NCI-H345 treated with DMSO at 0.1 percent for 48 hours (cell line): ENCODE measurements around the gene PARD3.
"Not testable (repeated sequence)": the region's sequence is repeated elsewhere in the genome, so short reads cannot be mapped to it uniquely, and the experiment has no call there.

Experiments
- DNase-seq: peaks from one replicate; lab custom pipeline; 2025; ENCODE audit not compliant: unreplicated experiment; lab: John Stamatoyannopoulos, UW

Gene PARD3

DNA sequence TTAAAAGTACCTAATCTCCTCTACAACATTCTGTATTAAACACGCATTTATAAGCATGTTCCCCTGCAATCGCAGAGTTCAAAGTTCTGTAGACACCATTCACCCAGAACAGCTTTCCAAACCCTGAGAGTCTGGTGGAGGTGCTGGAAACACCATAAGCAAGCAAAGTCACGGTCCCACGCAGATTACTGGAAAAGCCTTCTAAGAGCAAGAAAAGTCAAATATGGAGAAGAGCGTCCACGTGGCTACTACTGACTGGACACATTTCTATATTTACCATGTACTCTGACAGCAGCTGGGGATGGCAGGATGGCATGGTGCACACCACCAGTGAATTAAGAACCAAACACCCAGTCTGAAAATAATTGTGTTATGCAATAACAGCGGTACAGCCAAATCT lies 97.7 kb downstream of the PARD3 start:
- no peak for DNase-seq

DNA sequence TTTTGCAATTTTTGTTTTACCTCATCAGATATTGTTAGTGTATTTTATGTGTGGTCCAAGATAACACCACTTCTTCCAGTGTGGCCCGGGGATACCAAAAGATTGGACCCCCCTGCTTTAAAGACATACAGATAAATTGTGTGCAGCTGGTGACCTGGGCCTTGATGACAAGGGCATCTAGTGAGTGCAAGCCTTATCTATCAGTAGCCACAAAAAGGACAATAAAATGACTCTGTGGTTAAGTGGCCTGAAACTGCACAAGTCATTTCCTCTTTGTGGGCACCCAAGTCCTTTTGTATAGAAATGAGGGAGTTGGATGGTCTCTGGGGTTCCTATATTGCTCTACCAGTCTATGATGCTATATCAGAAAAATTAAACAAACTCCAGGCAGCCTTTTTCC lies 98.1 kb downstream of the PARD3 start:
- no peak for DNase-seq

DNA sequence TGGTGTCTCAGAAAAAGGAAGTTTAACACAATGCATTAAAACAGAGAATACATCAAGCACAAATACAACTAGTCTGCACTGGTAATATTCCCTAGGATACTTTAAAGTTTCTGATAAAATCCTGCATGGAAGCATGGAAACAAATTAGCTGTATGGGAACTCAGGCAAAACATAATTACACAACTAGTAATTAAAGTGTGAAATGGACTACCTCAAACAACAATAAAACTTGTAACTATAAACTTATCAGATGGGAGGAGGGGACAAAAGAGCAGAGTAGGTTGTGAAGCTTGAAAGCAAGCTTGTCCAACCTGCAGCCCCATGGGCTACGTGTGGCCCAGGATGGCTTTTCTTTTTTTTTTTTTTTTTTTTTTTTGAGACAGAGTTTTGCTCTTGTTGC lies 98.9 kb downstream of the PARD3 start:
- no peak for DNase-seq

DNA sequence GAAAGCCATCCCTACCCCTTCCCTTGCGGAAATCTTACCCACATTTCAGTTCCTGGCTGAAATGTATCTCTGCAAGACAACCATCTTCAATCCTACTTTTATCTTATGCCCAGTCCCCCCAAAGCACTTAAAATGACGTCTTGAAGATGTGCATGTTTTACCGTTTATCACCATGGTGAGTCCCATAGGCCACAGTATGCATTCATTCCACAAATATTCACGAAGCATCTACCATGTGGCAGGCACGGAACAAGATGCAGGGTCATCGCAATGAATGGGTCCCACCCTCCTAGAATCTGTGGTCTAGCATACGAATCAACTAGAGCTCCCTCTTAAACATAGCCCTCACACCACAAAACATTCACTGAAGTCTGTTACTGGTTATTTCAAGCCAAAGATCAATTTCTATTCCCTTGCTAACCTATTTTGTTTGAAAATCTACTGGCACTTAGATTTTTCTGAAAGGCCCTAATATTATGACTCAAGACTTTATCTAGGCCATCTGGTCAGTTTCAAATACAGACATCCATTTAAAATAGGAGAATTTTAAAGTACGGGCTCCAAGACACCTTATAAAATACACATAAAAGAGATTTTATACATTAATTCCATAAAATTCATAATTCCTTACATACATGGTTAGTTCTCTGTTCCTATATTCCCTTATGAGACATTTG lies 99.4 kb downstream of the PARD3 start:
- no peak for DNase-seq

DNA sequence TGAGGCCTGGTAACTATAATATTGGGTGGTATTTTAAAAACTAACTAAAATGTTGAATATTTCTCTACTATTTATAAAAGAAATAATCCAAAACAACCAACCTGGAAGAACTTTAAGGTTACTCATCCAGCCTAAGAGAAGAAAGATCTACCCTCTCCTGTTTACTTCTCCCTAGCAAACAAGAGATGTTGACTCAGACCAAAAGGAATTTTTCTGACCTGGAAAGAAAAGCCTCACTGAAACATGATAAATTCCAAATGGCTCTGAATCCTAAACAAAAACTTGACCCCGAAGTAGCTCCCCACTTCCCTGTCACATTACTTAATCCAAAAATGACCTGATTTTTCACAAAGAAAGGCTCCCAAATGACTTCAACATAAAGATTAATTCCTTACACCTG lies 101.2 kb downstream of the PARD3 start:
- DNase-seq = no peak

DNA sequence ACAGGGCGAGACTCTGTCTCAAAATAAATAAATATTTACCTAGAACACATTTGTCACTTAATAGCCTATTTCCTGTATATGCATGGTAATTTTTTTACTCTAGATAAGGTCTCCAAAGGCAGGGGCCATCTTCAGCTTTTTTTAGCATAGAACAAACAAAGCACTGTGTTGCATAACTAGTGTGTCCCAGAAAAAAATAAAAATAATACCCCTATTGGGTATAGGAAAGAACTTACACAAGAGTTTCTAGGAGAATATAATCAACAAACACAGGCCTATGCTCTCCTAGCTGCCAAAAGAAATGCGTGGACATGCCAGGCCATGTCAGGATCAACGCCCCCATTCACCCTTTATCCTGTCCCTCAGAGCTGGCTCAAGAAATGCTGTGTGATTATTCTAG lies 103.6 kb downstream of the PARD3 start:
- DNase-seq = no peak

DNA sequence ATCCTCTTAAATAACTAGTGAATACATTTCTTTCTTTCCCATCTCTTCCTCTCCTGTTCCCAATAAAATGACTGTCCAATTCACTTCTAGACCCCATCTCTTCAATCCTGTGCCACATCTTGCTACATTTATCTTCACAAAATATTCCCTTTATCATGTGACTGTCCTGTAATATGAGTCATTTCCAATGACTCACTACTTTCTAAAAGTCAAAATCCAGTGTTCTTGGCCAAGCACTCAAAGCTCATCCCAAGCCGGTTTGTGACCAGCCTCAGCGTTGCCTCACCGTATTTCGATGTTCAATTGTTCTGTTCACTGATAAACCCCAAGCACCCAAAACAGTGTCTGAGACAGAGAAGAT lies 104.7 kb downstream of the PARD3 start:
- DNase-seq = no peak

DNA sequence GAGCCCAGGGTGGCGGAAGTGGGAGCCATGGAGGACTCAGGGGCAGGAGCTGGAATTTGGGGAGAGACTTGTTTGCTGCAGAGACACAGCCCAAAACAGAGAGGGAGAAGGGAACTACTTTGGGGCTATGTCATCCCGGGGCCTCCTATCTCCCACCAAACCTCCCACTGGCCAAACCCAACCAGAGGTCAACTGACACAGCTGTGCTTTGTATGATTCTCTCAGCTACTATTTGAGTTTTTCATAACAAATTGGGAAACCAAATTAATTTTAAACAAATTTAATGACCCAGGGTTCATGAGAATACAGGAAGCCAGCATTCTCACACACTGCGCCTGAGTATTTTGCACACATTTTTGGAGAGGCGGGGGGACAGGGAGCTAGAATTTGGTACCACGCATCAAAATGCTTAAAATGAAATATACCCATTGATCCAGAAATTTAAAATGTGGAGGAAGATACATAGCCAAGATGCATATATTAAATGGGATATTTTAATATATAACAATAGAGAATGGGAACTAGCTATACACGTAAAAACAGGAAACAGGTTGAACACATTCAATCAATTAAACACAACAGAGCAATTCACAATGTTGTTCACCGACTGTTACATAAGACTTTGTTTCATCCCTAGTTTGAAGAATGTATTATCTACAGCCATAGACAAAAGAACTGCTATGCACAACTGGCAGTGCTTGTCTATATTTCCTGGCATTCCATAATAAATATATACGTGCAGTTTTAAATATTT lies 105.3 kb downstream of the PARD3 start:
- no peak for DNase-seq

DNA sequence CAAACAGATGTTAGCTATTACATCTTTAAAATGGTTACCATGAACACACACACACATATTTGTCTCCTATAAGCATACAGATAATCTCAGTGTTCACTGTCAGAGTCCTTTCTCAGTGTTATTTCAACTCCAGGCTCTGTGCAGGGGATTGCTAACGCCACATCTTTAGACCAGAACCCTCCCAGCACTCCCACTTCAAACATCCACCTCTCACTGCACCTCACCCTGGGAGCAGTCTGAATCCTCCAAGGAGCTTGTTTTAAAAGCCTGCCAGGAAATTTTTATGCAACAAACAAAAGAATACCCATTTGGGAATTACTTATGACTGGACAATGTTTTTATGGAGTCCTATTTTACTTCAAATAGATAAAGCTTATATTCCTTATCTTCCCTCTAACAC lies 107.4 kb downstream of the PARD3 start:
- DNase-seq = no peak

DNA sequence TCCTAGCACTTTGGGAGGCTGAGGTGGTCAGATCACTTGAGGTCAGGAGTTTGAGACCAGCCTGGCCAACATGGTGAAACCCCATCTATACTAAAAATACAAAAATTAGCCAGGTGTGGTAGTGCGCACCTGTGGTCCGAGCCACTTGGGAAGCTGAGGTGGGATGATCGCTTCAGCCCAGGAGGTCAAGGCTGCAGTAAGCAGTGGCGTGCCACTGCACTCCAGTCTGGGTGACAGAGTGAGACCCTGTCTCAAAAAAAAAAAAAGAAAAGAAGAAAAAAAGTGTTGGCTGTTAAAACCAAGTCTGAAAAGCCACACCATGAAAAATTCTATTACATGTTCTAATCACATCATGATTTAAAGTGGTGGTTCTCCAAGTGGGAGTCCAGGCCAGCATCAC lies 108.1 kb downstream of the PARD3 start:
- DNase-seq = not testable (repeated sequence)

DNA sequence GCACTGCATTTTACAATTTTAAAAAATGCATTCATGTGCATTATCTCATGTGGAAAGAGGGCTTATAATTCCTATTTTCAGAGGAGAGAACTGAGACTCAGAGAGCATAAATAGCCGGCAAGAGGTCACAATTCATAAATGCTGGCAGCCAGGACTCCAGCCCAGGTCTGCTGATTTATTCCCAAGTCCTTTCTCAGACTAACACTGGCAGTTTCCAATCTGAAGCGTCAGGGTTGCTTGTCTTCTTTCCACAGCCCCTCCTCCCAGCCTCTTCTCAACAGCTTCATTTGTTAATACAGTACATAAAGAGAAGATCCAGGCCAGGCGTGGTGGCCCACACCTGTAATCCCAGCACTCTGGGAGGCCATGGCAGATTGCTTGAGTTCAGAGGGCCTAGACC lies 108.9 kb downstream of the PARD3 start:
- no peak for DNase-seq

DNA sequence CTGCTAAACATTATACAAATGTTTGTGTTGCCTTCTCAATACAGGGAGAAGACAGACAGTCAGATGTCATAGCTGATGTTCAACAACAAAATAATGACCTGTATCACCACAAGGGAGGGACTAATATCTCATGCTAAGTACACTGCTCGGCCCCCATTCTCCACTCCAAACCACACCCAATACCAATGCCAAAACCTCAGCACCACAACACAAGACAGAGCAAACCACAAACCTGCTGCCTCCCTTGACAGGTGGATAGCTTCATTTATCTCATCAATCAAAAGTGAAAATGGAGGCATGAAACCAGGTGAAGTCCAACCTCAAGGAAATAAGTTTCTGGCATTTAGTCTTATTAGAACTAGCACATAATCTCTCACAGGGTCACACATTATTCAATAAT lies 109.5 kb downstream of the PARD3 start:
- DNase-seq = no peak

DNA sequence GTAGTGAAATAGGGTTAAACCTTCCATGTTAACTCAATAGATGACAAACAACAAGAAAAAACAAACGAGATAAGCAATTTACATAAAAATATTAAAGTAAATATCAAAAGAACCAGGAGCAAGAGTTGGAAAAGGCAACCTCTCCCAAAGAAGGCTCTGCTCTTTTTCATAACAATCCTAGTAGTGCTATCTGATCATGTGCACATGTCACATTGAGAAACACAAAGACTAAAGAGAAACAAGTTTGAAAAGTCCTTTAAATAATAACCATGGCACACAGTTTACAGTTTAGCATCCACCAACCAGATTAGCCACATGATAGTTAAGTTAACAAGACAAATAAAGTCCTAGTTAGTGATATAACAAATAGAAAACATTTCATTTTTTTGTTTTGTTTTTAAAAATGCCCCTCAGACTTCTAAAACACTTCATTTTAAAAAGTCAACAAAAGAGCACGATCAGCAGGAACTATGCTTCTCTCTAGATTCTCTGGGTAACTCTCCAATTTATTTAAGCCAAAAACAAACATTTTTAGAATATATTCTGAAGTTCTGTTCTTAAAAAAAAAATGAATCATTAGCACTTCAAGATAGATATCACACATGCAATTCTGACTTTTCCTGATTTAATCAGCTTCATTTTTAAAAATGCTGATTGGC lies 110.4 kb downstream of the PARD3 start:
- DNase-seq = no peak

DNA sequence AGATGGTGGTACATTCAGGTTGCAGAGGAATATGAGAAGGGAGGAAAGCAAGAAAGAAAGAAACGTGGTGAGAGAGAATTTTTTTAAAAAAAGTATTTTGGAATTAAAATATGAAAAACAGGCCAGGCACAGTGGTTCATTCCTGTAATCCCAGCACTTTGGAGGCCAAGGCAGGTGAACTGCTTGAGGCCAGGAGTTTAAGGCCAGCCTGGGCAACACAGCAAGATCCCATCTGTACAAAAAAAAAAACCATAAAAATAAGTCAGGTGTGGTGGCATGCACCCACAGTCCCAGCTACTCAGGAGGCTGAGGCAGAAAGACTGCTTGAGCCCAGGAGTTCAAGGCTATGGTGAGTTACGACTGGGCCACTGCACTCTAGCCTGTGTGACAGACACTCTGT lies 112.1 kb downstream of the PARD3 start:
- DNase-seq = no peak

DNA sequence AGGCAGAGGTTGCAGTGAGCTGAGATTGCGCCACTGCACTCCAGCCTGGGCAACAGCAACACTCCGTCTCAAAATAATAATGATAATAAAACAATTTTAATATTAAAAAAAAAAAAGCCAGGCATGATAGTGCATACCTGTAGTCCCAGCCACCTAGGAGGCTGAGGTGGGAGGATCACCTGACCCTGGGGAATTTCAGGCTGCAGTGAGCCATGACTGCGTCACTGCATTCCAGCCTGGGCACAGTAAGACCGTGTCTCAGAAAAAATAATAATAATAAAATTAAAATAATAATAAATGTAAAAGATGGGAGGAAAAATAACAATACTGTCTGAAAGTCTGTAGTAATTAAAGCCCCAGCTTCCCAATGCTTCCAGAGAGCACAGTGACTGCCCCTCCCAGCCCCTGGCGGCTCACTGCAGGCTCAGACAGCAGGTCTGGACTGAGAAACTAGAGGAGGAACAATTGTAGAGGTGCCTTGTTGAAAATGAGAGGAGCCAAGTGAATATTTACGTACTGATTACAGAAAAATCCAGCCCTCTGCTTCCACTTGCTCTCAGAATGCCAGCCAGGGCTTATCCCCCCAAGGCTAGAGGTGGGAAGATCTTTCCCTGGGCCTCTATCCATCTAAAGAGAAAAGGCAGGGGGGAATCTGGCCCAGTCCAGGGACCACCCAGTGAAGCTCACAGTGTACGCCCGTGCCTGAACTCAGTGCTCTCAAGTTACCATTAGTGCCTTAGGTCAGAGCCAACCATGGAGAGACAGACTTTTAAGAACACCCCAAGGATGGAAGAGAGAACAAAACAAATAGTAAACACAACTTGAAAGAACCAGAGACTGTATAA lies 112.8 kb downstream of the PARD3 start:
- no peak for DNase-seq

DNA sequence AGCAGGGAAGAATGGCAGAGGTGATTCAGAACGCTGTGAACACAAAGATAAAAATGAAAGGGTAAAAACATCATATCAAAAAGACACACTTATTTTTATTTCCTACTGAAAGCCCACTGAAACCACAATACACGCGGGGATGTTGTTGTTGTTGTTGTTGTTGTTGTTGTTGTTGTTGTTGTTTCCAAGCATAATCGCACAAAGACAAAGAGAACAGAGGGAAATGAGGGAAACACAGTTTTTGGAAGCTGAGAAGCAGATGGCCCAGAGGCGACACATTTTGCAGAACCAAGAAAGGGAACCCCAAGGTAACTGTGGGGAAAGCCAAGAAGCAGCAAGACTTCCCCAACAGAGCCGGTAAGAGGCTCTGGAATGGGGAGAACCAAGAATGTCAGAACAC lies 113.9 kb downstream of the PARD3 start:
- no peak for DNase-seq

DNA sequence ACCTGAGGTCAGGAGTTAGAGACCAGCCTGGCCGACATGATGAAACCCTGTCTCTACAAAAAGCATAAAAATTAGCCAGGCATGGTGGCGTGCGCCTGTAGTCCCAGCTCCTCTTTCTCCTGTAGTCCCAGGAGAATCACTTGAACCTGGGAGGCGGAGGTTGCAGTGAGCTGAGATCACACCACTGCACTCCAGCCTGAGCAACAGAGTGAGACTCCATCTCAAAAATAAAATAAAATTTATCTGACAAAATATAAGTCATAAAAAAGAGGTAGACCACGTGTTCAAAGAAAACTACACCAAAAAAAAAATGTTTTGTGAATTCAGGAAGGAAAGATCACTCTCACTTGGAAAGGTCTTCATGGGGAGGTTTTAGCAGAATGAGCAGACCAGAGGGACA lies 114.3 kb downstream of the PARD3 start:
- not testable (repeated sequence) for DNase-seq

DNA sequence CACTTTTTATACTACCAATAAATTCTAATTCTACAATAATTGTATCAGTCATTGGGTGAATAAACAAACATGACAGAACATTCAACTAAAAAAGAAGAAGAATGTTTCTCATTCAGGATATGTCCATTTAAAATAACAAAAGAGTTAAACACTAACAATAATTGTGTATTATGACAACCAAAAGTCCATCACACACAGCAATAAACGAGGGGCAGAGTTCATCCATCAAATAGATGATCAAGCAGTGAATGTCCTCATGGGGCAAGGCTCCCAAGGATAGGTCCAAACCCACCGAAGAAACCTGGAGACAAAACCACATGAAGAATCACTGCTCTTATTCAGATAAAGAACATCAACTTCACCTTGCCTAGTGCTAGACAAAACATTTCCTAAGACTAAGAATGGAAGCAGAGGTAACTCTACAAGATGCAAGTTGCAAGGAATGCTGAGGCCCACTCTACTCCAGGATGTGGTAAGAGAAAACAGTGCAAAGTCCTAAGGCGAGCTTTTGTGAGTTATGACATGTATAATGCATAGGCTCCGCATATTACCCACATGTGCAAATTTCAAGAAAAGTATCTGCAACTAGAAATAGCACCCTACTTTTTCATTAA lies 115.1 kb downstream of the PARD3 start:
- DNase-seq = no peak

DNA sequence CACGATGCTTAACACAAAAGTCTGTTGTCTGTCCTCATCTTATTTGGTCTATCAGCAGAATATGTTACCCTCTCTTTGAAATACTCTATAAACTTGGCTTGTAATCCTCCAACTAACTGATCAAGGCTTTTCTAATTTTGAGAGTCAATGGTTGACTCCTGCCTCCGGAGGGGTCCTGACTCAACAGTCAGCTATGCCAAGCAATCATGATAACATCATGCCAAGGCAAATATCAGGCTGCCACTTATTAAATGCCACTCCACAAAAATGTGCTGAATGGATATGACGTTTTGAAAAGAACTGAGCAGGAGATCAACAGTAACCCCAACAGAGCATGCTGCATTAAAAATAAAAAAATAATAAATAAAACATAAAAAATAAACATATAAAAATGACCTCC lies 116.1 kb downstream of the PARD3 start:
- no peak for DNase-seq

DNA sequence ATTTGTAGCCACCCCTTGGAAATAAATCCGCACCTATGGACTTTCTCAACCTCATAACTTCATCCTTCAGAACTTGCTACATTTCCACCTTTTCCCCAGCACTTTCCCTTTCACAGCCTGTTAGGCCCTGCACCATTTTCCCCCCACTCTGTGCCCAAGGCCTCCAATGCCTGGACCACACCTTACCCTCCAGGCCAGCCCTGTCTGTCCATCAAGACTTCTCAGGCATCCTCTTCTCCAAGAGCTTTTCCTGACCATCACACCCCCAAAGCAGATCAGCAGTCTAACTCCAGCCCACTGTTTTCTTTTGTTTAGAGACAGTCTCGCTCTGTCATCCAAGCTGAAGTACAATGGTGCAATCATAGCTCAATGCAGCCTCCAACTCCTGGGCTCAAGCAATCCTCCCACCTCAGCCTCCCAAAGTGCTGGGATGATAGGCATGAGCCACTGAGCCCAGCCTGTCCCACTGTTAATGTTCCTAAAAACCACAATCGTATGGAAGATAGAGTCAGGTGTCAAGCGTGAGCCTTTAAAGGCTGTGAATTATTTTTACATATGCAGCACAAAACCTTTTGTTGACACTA lies 116.8 kb downstream of the PARD3 start:
- no peak for DNase-seq
